Suppressor macrophage treated with lipopolysaccharide for 1 hour (primary cell): ENCODE data around the gene GDPD2.
A peak's percentile ranks its signal among the peaks of the same experiment; 100 is the strongest.

Experiments
- DNase-seq, 3 donors: peaks; one replicate each; pipeline ENCODE4 v3.0.0-alpha.2; 2020 to 2022

GDPD2 gene

GRCh38 chrX:70437921-70438665 is 15.0 kb downstream of the GDPD2 start:
- DNase-seq = no peak

DNA sequence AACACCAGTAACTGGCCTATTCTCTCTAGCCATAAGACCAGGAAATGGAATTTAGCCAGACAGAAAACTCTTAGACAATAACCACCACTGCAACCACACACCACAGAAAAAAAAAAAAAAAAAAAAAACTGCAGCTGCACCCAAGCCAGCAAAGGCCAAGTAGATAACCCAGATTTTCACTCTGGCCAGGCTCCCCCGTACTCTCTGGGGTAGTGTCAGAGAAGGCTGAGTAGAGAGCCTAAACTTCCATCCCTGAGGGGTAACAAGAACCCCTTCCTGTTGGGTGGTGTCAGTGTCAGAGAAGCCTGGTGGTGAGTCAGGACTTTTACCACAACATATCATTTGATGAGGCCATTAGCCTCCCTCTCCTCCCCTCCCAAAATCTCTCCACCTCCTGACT is 15.9 kb downstream of the GDPD2 start:
- DNase-seq = no peak

- no peak for DNase-seq
Measured at GRCh38 chrX:70442224-70442623, 19.1 kb downstream of the GDPD2 start.

DNA sequence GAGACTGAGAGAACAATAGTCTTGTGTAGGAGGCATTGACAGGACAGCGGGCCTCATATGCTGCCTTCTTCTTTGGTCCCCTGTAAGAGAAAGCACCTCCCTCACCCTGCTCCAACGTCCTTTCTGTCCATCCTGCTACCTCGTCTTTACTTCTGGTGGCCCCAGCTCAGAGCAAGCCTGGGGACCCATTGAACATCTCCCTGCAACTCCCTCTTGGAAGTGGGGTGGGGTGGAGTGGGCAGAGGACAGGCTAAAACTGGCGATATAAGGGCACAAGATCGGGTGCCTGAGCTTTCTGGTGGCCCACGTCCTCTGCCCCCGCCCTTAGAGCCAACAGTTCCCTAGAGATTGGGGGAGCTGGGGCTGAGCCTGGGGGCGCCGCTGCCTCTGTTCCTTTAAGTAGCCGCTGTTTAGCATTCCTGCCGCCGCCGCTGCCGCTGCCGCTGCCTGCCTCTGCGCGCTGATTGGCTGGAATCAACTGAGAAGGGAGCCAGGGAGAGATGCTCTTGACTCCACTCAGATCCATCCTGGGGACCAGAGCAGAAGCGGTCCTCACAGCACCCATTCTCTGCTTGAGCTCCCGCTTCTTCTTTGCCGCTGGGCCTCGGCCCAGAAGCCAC is 21.3 kb downstream of the GDPD2 start, which contains the start of gene DLG3:
DLG3 (plus strand) TSS at position 510 of the 620 bp plus-strand sequence. CDS start 367 bp downstream, outside the sequence.
- no peak for DNase-seq

GRCh38 chrX:70444946-70445656 is 22.0 kb downstream of the GDPD2 start:
- DNase-seq = no peak

DNA sequence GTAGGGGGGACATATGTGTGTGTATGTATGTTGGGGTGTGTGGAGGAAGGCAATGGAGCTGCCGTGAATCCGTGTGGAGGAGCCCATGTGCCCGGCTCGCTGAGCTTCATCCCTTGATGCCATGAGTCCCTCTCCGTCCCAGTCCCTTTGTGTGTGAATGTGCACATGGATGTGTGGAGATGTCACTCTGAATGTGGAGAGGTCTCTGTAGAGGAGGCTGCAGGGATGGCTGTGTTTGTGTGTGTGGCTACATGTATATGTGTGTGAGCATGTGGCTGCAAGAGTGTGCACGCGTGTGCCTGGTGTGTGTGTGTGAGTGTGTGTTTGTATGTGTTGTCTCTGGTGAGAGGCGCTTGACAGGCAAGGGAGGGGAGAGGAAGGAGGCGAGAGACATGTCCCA is 22.8 kb downstream of the GDPD2 start:
- no peak for DNase-seq

DNA sequence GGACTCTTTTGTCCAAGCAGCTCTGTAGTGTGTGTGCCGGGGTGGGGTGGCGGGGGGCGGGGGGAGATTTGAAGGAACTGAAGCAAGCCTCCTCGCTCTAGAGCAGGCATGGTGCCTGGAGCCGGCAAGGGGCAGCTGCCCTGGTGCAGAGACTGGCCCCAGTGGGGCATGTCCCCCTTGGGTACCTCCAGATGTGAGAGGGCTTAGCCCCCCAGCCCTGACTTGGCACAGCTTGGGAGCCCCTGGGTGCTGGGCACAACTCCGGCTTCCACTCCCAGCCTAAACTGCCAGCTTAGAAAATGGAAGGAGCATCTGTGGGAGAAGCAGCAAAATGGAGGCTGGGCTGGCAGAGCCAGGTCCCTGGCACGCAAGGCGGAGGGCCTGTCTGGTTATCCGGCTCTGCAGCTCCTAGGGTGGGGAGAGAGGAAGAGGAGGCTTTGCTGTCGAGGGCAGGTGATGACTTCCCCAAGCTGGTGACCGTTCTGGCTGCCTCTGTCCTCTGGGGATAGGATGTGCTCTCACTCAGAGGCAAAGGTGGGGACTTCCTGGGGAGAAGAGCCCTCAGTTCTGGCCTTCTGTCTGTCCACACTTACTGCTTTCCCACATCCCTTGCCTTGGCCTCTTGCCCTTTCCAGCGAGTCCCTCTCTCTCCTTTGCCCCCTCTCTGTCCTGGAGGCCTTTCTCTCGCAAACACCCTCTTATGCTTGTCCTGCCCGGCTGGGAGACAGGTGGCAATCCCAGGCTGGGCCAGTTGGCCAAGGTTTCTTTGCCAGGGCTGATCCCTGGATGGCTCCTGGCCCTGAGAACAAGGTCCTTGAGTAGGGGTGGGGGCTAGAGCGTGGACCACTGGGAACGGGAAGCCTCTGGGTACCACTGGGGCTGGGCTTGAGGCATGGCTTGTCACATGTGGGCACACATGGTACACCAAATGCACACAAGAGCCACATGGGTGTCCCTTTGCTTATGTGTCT is 23.6 kb downstream of the GDPD2 start:
- DNase-seq = no peak

- no peak for DNase-seq
Measured at GRCh38 chrX:70449457-70449966, 26.4 kb downstream of the GDPD2 start.

DNA sequence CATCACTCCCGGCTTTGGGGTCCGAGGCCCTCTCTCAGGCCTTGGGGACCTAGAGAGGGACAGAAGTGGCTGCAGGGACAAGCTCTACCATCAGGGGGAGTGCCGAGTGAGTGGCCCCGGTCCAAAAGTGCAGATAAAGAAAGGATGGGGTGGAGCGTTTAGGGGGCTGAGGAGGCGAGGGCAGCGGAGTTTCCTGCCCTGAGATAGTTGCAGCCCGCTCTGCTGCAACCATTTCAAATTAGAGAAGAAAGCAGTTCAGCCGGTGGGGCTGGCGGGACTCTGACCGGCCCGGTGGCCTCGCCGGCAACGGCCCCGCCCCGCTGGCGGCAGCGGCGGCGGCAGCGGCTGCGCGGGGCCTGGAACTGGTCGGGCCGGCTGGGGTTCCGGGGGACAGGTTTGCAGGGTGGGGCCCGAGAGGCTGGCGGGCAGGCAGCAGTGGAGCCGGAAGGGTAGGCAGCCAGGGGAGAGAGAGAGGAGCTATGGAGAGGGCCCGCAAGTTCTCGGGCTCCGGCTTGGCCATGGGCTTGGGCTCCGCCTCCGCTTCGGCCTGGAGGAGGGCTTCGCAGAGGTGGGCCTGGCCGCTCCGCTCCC is 29.1 kb downstream of the GDPD2 start:
- peak; percentile 23 to 65 (median 47) for DNase-seq

- DNase-seq = no peak
Measured at GRCh38 chrX:70453024-70453618, 30.0 kb downstream of the GDPD2 start.

GRCh38 chrX:70454441-70455365 is 31.6 kb downstream of the GDPD2 start:
- DNase-seq = peak; percentile 24 to 60 (median 53)

- no peak for DNase-seq
Measured at GRCh38 chrX:70455366-70456202, 32.5 kb downstream of the GDPD2 start.

DNA sequence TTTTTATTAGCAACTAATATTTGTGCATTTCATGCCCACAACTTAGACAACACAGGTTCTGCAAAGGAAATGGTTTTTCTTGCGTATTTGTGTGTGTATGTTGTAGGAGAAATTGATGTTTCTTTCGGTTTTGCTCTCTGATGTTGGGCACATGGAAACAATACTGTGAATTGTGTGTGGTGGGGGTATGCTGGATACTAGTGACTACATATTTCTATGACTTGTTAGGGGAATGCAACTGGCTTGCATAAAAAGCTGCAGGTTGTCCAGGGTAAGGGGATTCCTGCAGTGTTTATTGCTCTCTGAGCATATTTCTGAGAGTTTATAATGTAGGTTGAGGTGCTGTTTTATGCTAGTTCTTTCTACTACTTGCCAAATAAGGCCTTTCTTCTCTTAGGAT is 33.1 kb downstream of the GDPD2 start:
- no peak for DNase-seq

- no peak for DNase-seq
Measured at GRCh38 chrX:70461026-70461425, 37.9 kb downstream of the GDPD2 start.

DNA sequence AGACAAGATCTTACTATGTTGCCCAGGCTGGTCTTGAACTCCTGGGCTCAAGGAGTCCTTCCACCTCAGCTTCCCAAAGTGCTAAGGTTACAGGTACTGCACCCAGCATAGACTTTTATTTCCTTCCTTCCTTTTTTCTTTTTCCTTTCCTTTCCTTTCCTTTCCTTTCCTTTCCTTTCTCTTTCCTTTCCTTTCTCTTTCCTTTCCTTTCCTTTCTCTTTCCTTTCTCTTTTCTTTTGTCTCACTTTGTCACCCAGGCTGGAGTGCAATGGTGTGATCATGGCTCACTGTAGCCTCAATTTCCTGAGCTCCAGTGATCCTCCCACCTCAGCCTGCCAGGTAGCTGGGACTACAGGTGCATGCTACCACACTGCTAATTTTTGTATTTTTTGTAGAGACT is 40.9 kb downstream of the GDPD2 start:
- DNase-seq = no peak

DNA sequence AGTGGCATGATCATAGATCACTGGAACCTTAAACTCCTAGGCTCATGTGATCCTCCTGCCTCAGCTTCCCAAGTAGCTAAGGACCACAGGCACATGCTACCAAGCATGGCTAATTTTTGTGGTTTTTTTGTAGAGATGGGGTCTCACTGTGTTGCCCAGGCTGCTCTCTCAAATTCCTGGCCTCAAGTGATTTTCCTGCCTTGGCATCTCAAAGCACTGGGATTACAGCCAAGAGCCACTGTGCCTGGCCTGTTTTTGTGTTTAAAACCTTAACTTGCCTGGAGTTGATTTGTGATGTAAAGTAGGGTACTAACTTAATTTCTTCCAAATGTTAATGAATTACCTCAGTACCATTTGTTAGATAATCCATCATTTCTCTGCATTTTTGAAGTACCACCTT is 43.9 kb downstream of the GDPD2 start:
- no peak for DNase-seq

GRCh38 chrX:70468709-70469108 is 45.6 kb downstream of the GDPD2 start:
- DNase-seq = no peak

GRCh38 chrX:70470850-70471289 is 47.8 kb downstream of the GDPD2 start:
- peak in 2 of 3 donors; percentile 40 to 51 for DNase-seq

GRCh38 chrX:70476166-70476933 is 53.2 kb downstream of the GDPD2 start:
- no peak for DNase-seq
